Vagina (tissue), 2 donors: ENCODE measurements around the gene TMEM184B. TPM values are rescaled to one million over a fixed set of nuclear protein-coding genes. Genes with fewer than 3 reads are reported as not detected.

Source experiments
- DNase-seq, 2 donors: peaks; one replicate each; pipeline ENCODE4 v3.0.0-alpha.2; 2017; ENCODE audit errors: extremely low spot score in 2 of 2
- H3K27ac ChIP-seq: fragments of 200-600 bp; sonication (generic); one replicate; pipeline ENCODE4 v1.5.1; 2019
- H3K27me3 ChIP-seq: fragments of 200-600 bp; sonication (generic); one replicate; pipeline ENCODE4 v1.5.1; 2019
- H3K36me3 ChIP-seq, 2 donors: fragments of 200-600 bp; sonication (generic); one replicate each; pipeline ENCODE4 v1.5.1; 2017 to 2019
- H3K4me1 ChIP-seq: fragments of 200-600 bp; sonication (generic); one replicate; pipeline ENCODE4 v1.5.1; 2019
- H3K4me3 ChIP-seq, 2 donors: fragments of 200-600 bp; sonication (generic); 1 replicate in 1 of 2; 2 replicates in 1 of 2; pipeline ENCODE4 v1.5.1; 2016 to 2019
- H3K9me3 ChIP-seq: fragments of 200-600 bp; sonication (generic); one replicate; pipeline ENCODE4 v1.5.1; 2019
- POLR2A ChIP-seq, 2 donors: fragments of 450-650 bp; IDR thresholded peaks; one replicate each; pipeline ENCODE4 v1.6.1; 2017; ENCODE audit warnings: antibody characterized with exemption in 2 of 2, mild to moderate bottlenecking in 2 of 2, moderate library complexity in 2 of 2
- POLR2AphosphoS5 ChIP-seq, 2 donors: sonication (generic); formaldehyde crosslinking; IDR thresholded peaks; one replicate each; pipeline ENCODE4 v1.9.0; 2017; ENCODE audit warnings: antibody characterized with exemption in 2 of 2, mild to moderate bottlenecking in 2 of 2, low read depth in 1 of 2; ENCODE audit not compliant: insufficient read depth in 1 of 2
- intact Hi-C: fragments of 100-400 bp; cut with DNase I; formaldehyde crosslinking; loops from one replicate; pipeline ENCODE4 v1.15.1; 2023
- total RNA-seq: library from RNA; depleted of rRNA; stranded (reverse); fragments of >200 nt; gene quantifications from one replicate; pipeline ENCODE4 v1.2.3, GENCODE V29; 2016
- TF ChIP-seq, protein P1 (sequence below), 3 experiments: fragments of 450-650 bp in 2 of 3; fragments of 200-600 bp in 1 of 3; sonication (generic) in 1 of 3; IDR thresholded peaks; one replicate each; pipeline ENCODE4 v1.5.1; 2017 to 2019; ENCODE audit warnings: antibody characterized with exemption in 3 of 3, mild to moderate bottlenecking in 2 of 3, moderate library complexity in 2 of 3

TMEM184B gene
- total RNA-seq, 1 donor from 2014 or later = 50.8 TPM

DNA sequence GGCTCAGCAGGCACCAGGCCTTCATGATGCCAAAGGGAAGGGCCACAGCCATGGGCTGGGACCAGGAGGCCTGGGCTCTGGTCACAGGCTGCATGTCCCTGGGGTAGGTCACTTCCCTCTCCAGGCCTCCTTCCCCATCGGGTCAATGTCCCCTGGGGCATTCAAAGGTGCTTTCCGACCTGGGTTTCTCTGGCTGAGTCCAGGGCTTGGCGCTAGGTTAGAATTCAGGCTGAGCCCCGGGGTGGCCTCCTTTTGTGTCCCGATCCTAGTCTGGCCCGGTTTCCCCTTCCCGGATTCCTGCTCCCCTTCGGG is 58.9 kb downstream of the TMEM184B start:
- peak overlapping the region; percentile 43 for H3K27ac ChIP-seq
- intact Hi-C loops = no loop called here
- no peaks in the 10 kb centered on the region for H3K9me3 ChIP-seq
- H3K27me3 ChIP-seq = no peaks in the 10 kb centered on the region
- no peaks in the 10 kb centered on the region for H3K36me3 ChIP-seq
- no peak for DNase-seq
- H3K4me1 ChIP-seq = peaks cover 25% of the 10 kb centered on the region
- no peak for TF ChIP-seq POLR2A (IDR thresholded peaks at IDR 0.05)
- TF ChIP-seq, protein P1, sequence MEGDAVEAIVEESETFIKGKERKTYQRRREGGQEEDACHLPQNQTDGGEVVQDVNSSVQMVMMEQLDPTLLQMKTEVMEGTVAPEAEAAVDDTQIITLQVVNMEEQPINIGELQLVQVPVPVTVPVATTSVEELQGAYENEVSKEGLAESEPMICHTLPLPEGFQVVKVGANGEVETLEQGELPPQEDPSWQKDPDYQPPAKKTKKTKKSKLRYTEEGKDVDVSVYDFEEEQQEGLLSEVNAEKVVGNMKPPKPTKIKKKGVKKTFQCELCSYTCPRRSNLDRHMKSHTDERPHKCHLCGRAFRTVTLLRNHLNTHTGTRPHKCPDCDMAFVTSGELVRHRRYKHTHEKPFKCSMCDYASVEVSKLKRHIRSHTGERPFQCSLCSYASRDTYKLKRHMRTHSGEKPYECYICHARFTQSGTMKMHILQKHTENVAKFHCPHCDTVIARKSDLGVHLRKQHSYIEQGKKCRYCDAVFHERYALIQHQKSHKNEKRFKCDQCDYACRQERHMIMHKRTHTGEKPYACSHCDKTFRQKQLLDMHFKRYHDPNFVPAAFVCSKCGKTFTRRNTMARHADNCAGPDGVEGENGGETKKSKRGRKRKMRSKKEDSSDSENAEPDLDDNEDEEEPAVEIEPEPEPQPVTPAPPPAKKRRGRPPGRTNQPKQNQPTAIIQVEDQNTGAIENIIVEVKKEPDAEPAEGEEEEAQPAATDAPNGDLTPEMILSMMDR (IDR thresholded peaks at IDR 0.05) = no peak
- TF ChIP-seq POLR2AphosphoS5 (IDR thresholded peaks at IDR 0.05; ENCODE audit: insufficient read depth in 1 of 2, low read depth in 1 of 2) = no peak
- peak overlapping the region; percentile 18 to 21 for H3K4me3 ChIP-seq

DNA sequence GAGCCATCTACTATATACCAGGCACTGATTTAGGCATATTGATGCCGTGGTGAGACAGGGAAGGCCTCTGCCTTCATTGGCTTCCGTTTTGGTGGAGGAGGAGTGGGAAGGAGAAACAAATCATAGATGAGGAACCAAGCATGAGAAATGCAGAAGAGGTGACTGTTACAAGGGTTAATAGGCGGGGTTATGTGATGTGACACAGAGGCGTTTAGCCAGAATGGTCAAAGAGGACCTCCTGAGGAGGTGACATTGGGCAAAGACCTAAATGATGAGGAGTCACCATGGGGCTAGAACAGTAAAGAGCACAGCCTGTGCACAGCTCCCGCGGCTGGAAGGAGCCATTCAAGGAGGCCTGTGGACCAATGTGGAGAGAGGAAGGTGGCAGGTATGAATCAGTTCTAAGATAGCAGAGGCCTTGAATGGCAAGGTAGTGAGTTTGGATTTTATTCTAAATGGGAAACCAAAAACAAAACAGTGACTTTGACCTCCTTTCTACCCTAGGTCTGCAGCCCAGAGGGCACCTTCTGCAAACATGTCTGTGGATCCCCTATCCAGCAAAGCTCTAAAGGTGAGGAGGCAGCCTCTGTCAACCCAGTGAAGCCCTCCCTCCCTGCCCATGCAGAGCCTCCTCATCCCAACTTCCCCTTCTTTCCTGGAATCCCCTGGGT is 59.4 kb downstream of the TMEM184B start:
- Histone ChIP-seq H3K27me3 (no peaks in the 10 kb centered on the region), H3K9me3 (no peaks in the 10 kb centered on the region), H3K4me1 (peaks cover 23% of the 10 kb centered on the region), H3K4me3 (no peak overlapping the region), H3K36me3 (no peaks in the 10 kb centered on the region), H3K27ac (peak overlapping the region; percentile 43)
- no peak for TF ChIP-seq POLR2AphosphoS5 (IDR thresholded peaks at IDR 0.05; ENCODE audit: insufficient read depth in 1 of 2, low read depth in 1 of 2)
- TF ChIP-seq, protein P1 (IDR thresholded peaks at IDR 0.05) = no peak
- TF ChIP-seq POLR2A (IDR thresholded peaks at IDR 0.05) = no peak
- no peak for DNase-seq
- intact Hi-C loops = no loop called here

DNA sequence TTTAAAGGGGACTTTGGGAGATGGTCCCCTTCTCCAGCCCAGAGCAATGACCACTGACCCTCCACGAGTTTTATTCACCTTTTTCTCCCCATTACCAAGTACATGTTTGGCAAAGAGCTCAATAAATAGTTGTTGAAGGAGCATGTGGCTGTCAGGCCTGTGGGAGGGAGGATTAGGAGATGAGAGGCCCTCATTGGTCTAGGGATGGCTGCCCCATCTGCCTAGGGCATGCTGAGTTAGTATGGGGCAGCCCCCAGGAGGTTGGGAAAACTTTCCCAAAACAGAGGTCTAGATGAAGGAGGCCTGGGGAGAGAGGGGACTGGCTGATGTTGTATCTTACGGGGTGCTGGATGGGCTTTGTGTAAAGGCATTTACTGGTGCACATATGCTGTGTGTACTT is 60.4 kb downstream of the TMEM184B start:
- intact Hi-C loops = no loop called here
- Histone ChIP-seq H3K36me3 (no peaks in the 10 kb centered on the region), H3K4me1 (peaks cover 22% of the 10 kb centered on the region), H3K27ac (no peak overlapping the region), H3K27me3 (no peaks in the 10 kb centered on the region), H3K9me3 (no peaks in the 10 kb centered on the region), H3K4me3 (no peak overlapping the region)
- DNase-seq = no peak
- TF ChIP-seq, protein P1 (IDR thresholded peaks at IDR 0.05) = no peak
- TF ChIP-seq POLR2AphosphoS5 (IDR thresholded peaks at IDR 0.05; ENCODE audit: insufficient read depth in 1 of 2, low read depth in 1 of 2) (no peak), POLR2A (IDR thresholded peaks at IDR 0.05) (no peak)

DNA sequence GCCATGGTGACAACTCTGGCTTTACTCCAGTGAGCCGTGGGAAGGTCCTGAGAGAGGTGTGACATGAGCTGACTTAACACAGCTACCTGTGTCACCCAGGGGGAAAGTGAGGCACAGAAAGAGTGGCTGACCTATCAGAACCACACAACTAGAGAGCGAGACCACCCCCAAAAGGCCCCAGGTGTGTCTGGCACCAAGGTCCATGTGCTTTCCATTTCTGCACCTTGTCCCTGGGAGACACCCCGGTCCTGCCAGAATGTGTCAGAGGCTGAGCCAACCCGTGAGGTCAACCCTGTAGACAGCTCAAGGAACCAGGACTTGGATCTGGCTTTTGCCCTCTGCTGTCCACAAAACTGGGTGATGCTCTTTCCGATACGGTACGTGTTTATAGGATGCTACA is 61.3 kb downstream of the TMEM184B start:
- no peak for DNase-seq
- Histone ChIP-seq H3K27me3 (no peaks in the 10 kb centered on the region), H3K9me3 (no peaks in the 10 kb centered on the region), H3K27ac (no peak overlapping the region), H3K4me3 (no peak overlapping the region), H3K36me3 (no peaks in the 10 kb centered on the region), H3K4me1 (peaks cover 22% of the 10 kb centered on the region)
- TF ChIP-seq POLR2A (IDR thresholded peaks at IDR 0.05) (no peak), POLR2AphosphoS5 (IDR thresholded peaks at IDR 0.05; ENCODE audit: insufficient read depth in 1 of 2, low read depth in 1 of 2) (no peak)
- TF ChIP-seq, protein P1 (IDR thresholded peaks at IDR 0.05) = no peak
- intact Hi-C loops = no loop called here

DNA sequence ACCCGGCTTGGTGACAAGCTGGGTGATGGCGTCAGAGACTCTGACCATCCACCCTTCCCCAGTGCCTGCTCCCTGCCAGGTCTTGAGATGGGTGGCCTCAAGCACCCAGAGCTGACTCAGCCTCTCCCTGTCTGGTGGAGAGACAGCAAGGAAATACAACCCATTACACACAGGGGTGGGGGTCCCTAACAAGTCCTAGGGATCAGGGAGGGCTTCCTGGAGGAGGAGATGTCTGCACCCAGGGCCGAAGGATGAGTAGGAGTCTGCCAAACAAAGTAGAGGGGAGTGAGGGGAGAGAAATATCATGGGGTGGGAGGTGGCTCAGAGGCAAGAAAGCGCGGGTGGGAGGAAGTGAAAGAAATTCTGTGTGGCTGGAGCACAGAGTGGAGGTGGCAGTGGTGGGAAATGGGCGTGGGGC is 64.2 kb downstream of the TMEM184B start:
- H3K4me1 ChIP-seq = peaks cover 41% of the 10 kb centered on the region
- no peaks in the 10 kb centered on the region for H3K9me3 ChIP-seq
- intact Hi-C loops = no loop called here
- no peaks in the 10 kb centered on the region for H3K36me3 ChIP-seq
- DNase-seq = no peak
- no peaks in the 10 kb centered on the region for H3K27me3 ChIP-seq
- no peak for TF ChIP-seq POLR2AphosphoS5 (IDR thresholded peaks at IDR 0.05; ENCODE audit: insufficient read depth in 1 of 2, low read depth in 1 of 2)
- no peak for TF ChIP-seq POLR2A (IDR thresholded peaks at IDR 0.05)
- TF ChIP-seq, protein P1 (IDR thresholded peaks at IDR 0.05) = no peak
- no peak overlapping the region for H3K27ac ChIP-seq
- no peak overlapping the region for H3K4me3 ChIP-seq
